Sigmoid colon (tissue), 4 donors: ENCODE results near the gene KRT6C.

Source experiments
- EP300 ChIP-seq, 4 donors: sonication (generic); formaldehyde crosslinking; IDR thresholded peaks; one replicate each; pipeline ENCODE4 v1.6.1; 2017; ENCODE audit warnings: antibody characterized with exemption in 4 of 4
- TF ChIP-seq, protein P1 (sequence below), 4 experiments: fragments of 450-650 bp in 3 of 4; fragments of 200-600 bp in 1 of 4; IDR thresholded peaks; one replicate each; pipeline ENCODE4 v1.5.1; 2016 to 2019; ENCODE audit warnings: antibody characterized with exemption in 4 of 4, mild to moderate bottlenecking in 3 of 4, moderate library complexity in 2 of 4

- no peak for TF ChIP-seq EP300 (IDR thresholded peaks at IDR 0.05)
- TF ChIP-seq, protein P1, sequence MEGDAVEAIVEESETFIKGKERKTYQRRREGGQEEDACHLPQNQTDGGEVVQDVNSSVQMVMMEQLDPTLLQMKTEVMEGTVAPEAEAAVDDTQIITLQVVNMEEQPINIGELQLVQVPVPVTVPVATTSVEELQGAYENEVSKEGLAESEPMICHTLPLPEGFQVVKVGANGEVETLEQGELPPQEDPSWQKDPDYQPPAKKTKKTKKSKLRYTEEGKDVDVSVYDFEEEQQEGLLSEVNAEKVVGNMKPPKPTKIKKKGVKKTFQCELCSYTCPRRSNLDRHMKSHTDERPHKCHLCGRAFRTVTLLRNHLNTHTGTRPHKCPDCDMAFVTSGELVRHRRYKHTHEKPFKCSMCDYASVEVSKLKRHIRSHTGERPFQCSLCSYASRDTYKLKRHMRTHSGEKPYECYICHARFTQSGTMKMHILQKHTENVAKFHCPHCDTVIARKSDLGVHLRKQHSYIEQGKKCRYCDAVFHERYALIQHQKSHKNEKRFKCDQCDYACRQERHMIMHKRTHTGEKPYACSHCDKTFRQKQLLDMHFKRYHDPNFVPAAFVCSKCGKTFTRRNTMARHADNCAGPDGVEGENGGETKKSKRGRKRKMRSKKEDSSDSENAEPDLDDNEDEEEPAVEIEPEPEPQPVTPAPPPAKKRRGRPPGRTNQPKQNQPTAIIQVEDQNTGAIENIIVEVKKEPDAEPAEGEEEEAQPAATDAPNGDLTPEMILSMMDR (IDR thresholded peaks at IDR 0.05) = no peak
Measured at GRCh38 chr12:52435659-52435999, 38.0 kb downstream of the KRT6C start.
